GOT3 (cell line): ENCODE data around the gene KLHL36.

Experiments used
- DNase-seq: peaks from one replicate; lab custom pipeline; 2025; ENCODE audit warnings: mixed read lengths; lab: John Stamatoyannopoulos, UW

The KLHL36 gene

DNA sequence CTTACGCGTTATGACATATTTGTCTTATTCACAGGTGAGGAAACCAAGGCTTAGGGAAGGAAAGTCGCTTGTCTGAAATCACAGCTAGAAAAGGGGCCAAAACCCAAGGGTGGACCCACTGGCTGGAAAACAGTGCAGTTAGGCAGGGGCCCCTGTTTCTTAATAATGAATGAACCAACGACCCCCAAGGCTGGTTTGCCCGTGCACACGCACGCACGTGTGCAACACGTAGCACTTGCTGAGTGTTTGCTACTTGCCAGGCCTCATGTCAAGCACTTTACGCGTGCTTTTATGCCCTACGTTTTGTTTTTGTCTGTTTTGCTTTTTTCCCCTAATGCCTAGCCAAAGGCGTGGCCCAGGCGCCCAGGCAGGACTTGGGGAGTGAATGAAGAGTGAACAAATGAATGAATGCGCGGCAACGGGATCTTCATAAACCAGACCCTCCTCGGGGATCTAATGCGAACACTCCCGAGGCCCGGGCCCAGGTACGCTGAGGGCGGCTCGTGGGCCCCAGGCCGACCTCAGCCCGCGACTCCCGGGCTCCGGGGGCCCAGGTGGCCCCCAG lies 50.9 kb downstream of the KLHL36 start:
- no peak for DNase-seq

DNA sequence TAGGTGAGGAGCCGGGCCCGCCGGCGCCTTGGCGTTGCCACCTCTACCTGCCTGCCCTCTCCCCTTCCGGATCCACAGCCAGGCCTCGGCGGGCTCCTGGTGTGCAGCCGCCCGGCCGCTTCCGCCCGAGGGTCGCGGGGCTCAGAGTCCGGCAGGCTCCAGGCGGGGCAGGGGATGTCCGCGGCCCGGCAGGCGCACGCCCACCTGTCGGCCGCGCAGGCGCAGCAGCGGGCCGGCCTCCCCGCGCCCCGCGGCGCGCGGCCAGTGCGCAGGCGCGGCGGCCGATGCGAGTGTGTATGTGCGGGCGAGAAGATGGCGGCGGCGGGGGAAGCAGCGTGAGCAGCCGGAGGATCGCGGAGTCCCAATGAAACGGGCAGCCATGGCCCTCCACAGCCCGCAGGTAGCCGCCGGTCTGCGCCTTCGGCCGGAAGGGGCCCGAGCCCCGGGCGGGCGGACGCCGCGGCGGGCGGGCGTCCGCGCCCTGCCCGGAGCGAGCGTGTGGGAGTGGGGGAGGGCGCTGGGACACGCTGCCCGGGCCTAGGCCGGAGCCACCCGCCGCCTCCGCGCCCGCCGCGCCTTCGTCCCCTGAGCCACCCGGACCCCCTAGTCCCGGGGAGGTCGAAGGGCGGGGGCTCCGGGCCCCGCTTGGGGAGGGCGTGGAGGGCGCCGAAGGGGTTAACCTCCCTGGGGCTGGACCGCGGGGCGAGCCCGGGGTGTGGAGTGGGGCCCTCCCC lies 51.6 kb downstream of the KLHL36 start, which contains the start of gene USP10:
TSS of gene USP10 (plus strand) at position 289 of the 734 bp plus-strand sequence. CDS start at position 380, 91 bp downstream.
- peak; percentile 57 for DNase-seq

- no peak for DNase-seq
These were observed 52.4 kb downstream of the KLHL36 start for GRCh38 chr16:84700446-84701300.

GRCh38 chr16:84703681-84704080 lies 55.4 kb downstream of the KLHL36 start:
- DNase-seq, result no peak

DNA sequence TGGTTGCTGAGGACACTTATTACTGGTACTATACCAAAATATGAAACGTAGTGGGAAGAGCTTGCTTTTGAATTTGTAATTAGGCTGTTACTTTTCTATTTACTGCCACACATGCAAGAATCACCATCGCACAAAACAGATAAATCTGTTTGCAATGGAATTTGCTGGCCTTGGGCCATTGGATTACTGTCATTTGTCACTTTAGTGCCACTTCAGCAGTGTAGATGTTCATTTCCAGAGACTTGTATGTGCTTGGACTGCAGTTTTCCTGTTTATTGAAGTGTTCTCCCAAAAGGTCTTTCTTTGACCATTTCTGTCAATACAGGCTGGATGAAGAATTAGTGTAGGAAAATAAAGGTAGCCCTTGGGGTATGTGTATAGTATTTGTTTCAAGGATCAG lies 55.9 kb downstream of the KLHL36 start:
- DNase-seq, result no peak

DNA sequence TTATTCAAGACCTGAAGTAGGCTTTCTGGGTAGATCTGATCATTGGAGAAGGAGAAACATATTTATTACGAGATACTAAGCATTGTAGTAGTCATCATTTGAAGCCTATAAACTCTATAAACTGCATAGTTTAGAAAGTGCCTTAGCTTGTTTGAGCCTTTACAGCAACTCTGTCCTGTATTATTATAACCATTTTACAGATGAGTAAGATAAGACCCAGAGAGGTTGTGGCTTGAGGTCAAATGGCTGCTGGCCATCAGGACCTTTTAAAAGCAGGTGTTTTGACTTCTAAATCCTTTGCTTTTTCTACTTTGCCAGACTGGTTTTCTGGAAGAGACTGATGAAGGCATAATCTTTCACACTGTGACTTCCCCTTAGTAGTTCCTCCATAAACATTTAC lies 58.5 kb downstream of the KLHL36 start:
- DNase-seq, result no peak

DNA sequence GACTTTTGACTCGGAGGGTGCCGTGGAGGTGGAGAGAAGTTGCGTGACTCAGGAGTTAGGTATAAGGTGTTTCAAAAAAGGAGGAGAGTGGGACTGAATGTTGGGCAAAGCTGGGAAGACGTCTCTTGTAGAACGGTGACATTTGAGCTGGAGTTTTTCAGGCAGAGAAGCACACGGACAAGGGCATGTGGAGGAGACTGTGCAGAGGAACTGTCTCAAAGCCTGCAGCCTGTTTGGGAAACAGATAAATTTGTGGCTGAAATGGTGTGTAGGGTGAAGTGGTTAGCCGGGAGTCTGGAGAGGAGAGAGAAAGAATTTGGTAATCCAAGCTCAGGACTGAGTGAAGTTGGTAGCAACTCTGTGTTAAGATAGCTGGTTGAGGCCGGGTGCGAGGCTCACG lies 61.3 kb downstream of the KLHL36 start:
- no peak for DNase-seq

DNA sequence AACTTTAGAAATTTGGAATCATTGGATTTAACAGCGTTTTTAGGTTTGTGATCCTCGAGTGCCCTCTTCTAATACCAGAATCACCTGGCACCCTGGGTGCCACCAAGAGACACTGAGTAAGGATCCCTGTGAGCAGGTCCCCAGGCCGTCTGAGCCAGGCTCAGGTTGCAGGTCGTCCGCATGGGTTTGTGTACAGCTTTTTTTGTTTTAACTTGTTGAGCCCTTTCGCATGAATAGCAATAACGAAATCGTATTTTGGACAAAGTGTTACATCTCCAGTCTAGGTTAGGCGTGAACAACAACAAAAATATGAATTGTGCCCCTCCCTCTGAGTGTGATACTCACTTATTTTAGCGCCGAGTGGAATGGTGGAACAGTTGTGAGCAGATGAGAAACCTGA lies 62.4 kb downstream of the KLHL36 start:
- no peak for DNase-seq
